Type B pancreatic cell (in vitro differentiated cells): ENCODE data around the gene ADARB1. TPM values are rescaled to one million over a fixed set of nuclear protein-coding genes. Genes with fewer than 3 reads are reported as not detected.

Experiments used
- DNase-seq: peaks from one replicate; pipeline ENCODE4 v3.0.0; 2021; ENCODE audit warnings: mixed read lengths; ENCODE audit not compliant: unreplicated experiment; ENCODE audit errors: extremely low spot score
- H3K27ac Mint-ChIP-seq: 2 replicates; pipeline ENCODE4 v1.8.0; 2021; ENCODE audit warnings: mild to moderate bottlenecking, mixed read lengths
- H3K27me3 Mint-ChIP-seq: 2 replicates; pipeline ENCODE4 v1.8.0; 2021; ENCODE audit warnings: mixed read lengths
- H3K36me3 Mint-ChIP-seq: 2 replicates; pipeline ENCODE4 v1.8.0; 2021; ENCODE audit warnings: mixed read lengths
- H3K4me1 Mint-ChIP-seq: one replicate; pipeline ENCODE4 v1.8.0; 2021; ENCODE audit warnings: mixed read lengths; ENCODE audit not compliant: unreplicated experiment
- H3K4me3 Mint-ChIP-seq: 2 replicates; pipeline ENCODE4 v1.8.0; 2021; ENCODE audit warnings: mild to moderate bottlenecking, mixed read lengths
- H3K9me3 Mint-ChIP-seq: 2 replicates; pipeline ENCODE4 v1.8.0; 2021; ENCODE audit warnings: mixed read lengths
- CTCF ChIP-seq: fragments of 200-600 bp; sonication (generic); conservative IDR thresholded peaks from 2 replicates; pipeline ENCODE4 v1.5.0; 2021; ENCODE audit warnings: antibody characterized with exemption, mild to moderate bottlenecking
- total RNA-seq: library from RNA; stranded (reverse); gene quantifications from 2 replicates; pipeline ENCODE4 v1.2.1, GENCODE V29; 2021; ENCODE audit warnings: low replicate concordance

The ADARB1 gene
- total RNA-seq, 1 donor from 2014 or later = 20.7 TPM

- no peaks in the 10 kb centered on the region for H3K9me3 Mint-ChIP-seq
- no peaks in the 10 kb centered on the region for H3K36me3 Mint-ChIP-seq
- H3K27me3 Mint-ChIP-seq = peaks cover 8% of the 10 kb centered on the region
- no peak for TF ChIP-seq CTCF
- peaks cover 15% of the 10 kb centered on the region for H3K4me1 Mint-ChIP-seq
- H3K27ac Mint-ChIP-seq = no peak overlapping the region
- DNase-seq = no peak
- H3K4me3 Mint-ChIP-seq = no peak overlapping the region
These were observed 176.7 kb downstream of the ADARB1 start for GRCh38 chr21:45250914-45251634.

DNA sequence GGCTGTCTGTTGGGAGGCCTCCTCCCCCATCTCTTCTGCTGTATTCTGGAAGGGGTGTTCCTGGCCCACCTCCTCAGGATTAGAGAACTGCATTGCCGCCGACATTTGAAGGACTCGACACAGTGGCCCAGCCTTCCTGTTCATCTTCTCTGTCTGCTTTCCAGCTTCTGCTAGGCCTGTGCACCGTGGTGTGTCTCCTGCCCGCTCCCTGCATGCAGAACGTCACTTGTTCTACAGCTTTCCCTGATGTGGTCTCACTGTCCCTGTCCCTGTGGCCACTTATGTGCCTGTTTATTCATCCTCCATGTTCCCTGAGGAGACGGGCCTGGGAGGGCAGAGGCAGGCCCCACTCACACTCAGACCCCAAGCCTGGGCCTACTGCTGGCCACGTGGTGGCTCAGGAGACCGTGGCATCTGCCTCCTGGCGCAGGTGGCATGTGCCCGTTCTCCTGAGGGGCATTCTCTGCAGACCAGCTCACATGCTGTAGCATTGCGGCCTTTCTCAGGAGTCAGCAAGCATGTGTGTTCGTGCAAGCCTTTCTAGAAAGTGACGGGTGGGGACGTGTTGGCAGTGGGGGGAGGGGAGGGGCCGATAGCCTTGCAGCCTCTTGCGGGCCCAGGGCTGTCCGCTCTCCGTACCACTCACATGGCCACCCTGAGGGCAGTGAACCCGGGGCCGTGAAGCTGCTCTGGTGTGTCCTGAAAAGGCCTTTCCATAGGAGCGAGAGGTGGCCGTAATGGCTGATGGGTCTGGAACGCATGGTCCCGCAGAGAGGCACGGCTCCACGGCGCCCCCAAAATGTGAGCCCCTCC, 177.5 kb downstream of the ADARB1 start:
- H3K36me3 Mint-ChIP-seq = no peaks in the 10 kb centered on the region
- H3K27me3 Mint-ChIP-seq = peaks cover 8% of the 10 kb centered on the region
- H3K9me3 Mint-ChIP-seq = no peaks in the 10 kb centered on the region
- no peak overlapping the region for H3K4me3 Mint-ChIP-seq
- H3K27ac Mint-ChIP-seq = no peak overlapping the region
- DNase-seq = no peak
- H3K4me1 Mint-ChIP-seq = peaks cover 15% of the 10 kb centered on the region
- no peak for TF ChIP-seq CTCF

GRCh38 chr21:45252448-45252925, 178.1 kb downstream of the ADARB1 start:
- Mint-ChIP-seq H3K4me1 (peaks cover 15% of the 10 kb centered on the region), H3K36me3 (no peaks in the 10 kb centered on the region), H3K4me3 (no peak overlapping the region), H3K27ac (no peak overlapping the region), H3K9me3 (no peaks in the 10 kb centered on the region), H3K27me3 (peaks cover 7% of the 10 kb centered on the region)
- DNase-seq = no peak
- no peak for TF ChIP-seq CTCF

DNA sequence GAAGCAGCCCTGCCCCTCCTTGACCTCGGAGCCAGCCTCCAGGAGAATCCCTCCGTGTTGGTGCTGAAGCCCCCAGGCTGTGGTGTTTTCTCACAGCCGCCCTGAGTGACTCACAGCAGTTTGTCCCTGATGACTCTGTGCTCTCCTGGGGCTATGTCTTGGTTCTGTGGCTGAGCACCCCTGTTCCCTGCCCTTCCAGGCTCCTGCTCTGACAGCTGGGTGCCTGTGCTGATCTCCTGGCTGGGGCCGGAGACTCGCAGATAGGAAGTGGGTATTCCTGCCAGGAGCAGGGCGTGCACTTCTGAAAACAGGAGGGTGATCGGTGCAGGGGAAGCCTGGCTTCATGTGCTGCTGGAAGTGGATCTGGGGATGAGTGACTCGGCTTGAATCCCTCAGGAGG, 178.8 kb downstream of the ADARB1 start:
- no peak overlapping the region for H3K4me3 Mint-ChIP-seq
- no peak for TF ChIP-seq CTCF
- DNase-seq = no peak
- H3K27me3 Mint-ChIP-seq = peaks cover 7% of the 10 kb centered on the region
- no peaks in the 10 kb centered on the region for H3K36me3 Mint-ChIP-seq
- H3K9me3 Mint-ChIP-seq = no peaks in the 10 kb centered on the region
- peaks cover 15% of the 10 kb centered on the region for H3K4me1 Mint-ChIP-seq
- no peak overlapping the region for H3K27ac Mint-ChIP-seq

DNA sequence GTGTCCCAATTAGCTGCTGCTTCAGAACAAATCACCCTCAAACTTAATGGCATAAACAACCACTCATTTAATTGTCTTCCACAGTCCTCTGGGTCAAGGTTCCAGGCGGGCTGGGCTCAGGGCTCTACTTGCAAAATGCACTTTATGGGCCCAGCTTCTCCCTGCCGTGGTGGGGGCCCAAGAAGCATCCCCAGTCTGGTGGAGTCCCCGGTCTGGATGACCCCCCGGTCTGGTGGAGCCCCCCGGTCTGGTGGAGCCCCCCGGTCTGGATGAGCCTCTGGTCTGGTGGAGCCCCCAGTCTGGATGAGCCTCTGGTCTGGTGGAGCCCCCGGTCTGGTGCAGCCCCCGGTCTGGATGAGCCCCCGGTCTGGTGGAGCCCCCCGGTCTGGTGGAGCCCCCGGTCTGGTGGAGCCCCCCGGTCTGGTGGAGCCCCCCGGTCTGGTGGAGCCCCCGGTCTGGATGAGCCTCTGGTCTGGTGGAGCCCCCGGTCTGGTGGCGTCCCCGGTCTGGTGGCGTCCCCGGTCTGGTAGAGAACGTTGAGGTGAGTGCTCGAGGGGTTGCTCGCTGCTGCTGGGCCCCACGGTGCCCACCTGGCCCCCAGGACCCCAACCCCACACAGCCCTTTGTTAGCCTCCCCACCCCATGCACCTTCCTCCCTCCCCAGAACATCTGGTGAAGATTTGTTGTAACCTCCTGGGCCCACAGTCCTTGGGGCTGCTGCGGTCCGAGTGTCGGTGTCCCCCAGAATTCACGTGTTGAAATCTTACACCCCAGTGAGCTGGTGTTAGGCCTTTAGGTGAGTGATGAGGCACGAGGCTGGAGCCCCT, 179.5 kb downstream of the ADARB1 start:
- no peak overlapping the region for H3K4me3 Mint-ChIP-seq
- TF ChIP-seq CTCF = no peak
- H3K27me3 Mint-ChIP-seq = peaks cover 8% of the 10 kb centered on the region
- DNase-seq = peak; percentile 65
- no peaks in the 10 kb centered on the region for H3K36me3 Mint-ChIP-seq
- no peaks in the 10 kb centered on the region for H3K9me3 Mint-ChIP-seq
- H3K27ac Mint-ChIP-seq = no peak overlapping the region
- H3K4me1 Mint-ChIP-seq = peaks cover 14% of the 10 kb centered on the region
